ENCODE measurements around the gene RASIP1.
"Not testable (repeated sequence)": the region's sequence is repeated elsewhere in the genome, so short reads cannot be mapped to it uniquely, and the experiment has no call there.

DNA sequence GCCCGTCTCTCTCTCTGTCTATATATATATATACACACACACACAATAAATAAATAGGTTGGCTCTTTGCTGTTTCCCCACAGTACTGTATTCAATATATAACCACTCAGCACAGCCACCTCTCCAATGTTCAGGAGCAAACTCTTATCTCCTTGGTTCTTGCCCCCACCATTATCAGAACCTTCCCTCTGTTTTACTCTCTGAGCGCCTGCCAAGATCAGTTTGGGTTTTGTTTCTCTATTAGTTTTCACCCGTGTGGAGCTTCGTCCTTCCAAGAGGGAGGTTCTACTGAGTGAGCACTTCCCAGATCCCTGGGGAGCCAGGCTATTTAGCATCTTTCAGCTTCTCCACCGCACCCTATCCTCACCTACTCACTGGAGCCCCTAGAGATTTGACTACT is 25.4 kb upstream of the RASIP1 start:
- not testable (repeated sequence) for TF ChIP-seq YY1 (IDR thresholded peaks at IDR 0.05; ENCODE audit: insufficient read depth, insufficient read length); ZNF274 (IDR thresholded peaks at IDR 0.05; ENCODE audit: low read depth, low read length)

Data from NT2/D1 (cell line).